SH-SY5Y (cell line): ENCODE results near the gene SSH3.

ENCODE experiments used
- GATA2 ChIP-seq: IDR thresholded peaks from 2 replicates; pipeline ENCODE4 v1.6.1; 2011; ENCODE audit warnings: mild to moderate bottlenecking, low read depth, low read length
- GATA3 ChIP-seq: IDR thresholded peaks from 2 replicates; pipeline ENCODE4 v1.6.1; 2011; ENCODE audit warnings: low read depth, mild to moderate bottlenecking, low read length, moderate library complexity

SSH3 gene

GRCh38 chr11:67280788-67281551 is 22.4 kb upstream of the SSH3 start:
- TF ChIP-seq GATA2, result no peak
- TF ChIP-seq GATA3, result no peak

- TF ChIP-seq GATA3 (no peak), GATA2 (no peak)
Measured at GRCh38 chr11:67281552-67282150, 21.7 kb upstream of the SSH3 start.

DNA sequence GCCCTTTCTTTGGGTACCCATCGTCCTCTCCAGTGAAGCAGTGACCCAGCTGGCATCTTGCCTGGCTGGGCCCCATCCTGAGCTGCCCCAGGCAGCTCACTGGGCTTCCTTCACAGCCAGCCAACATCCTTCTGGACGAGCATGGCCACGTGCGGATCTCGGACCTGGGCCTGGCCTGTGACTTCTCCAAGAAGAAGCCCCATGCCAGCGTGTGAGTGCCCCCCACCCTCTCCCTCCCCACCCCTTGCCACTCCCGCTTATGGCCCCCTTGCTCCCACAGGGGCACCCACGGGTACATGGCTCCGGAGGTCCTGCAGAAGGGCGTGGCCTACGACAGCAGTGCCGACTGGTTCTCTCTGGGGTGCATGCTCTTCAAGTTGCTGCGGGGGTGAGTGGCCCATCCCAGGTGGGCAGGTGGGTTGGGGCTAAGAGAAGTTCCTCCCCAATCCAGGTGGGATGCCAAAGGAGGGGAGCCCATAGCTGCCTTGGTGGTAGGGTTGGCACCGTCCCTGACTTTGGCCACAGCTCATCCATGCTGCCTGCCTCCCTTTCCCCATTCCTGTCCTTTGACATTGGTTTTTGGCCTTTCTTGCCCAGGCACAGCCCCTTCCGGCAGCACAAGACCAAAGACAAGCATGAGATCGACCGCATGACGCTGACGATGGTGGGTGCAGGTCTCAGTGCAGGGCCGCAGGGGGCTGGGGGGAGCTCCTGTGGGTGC is 21.0 kb upstream of the SSH3 start:
- TF ChIP-seq GATA3 (no peak), GATA2 (no peak)

- no peak for TF ChIP-seq GATA3
- no peak for TF ChIP-seq GATA2
Measured at GRCh38 chr11:67282876-67283371, 20.4 kb upstream of the SSH3 start.

GRCh38 chr11:67283481-67283963 is 19.8 kb upstream of the SSH3 start:
- TF ChIP-seq GATA2, result no peak
- TF ChIP-seq GATA3, result no peak

GRCh38 chr11:67284811-67285540 is 18.4 kb upstream of the SSH3 start:
- TF ChIP-seq GATA3, result no peak
- TF ChIP-seq GATA2, result no peak

GRCh38 chr11:67285541-67286498 is 17.5 kb upstream of the SSH3 start:
- TF ChIP-seq GATA3 (no peak), GATA2 (no peak)

DNA sequence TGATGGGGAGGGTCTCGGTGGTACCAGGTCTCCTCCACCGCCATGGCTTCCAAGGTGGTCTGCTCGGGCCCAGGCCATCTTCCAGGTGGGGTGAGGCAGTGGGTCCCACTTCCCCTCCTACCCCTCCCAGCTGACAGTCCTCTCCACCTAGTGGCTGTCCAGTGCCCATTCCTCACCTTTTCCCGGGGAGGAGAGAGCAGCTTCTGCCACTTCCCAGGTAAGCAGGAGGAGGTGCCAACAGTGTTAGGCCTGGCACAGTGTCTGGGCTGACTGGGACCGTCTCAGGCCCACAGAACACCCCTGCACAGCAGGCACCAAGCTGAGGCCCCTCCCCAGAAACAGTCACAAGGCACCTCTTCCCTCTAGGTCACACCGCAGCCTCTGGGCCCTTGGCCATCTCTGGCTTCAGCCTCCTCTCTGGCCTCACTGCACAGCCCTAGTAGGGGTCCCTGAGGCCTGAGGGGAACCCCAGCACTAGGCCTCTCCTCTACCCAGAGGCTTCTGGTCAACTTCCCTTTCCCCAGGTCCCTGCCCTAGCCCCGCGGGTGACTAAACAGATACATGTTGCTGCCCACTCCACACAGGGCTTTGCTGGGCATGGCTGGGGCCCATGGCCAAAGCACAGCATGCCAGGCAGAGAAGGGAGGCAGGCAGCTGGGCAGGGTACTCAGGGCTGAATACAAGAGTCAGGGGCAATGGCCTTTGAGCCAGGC is 16.6 kb upstream of the SSH3 start:
- TF ChIP-seq GATA2 (no peak), GATA3 (no peak)

DNA sequence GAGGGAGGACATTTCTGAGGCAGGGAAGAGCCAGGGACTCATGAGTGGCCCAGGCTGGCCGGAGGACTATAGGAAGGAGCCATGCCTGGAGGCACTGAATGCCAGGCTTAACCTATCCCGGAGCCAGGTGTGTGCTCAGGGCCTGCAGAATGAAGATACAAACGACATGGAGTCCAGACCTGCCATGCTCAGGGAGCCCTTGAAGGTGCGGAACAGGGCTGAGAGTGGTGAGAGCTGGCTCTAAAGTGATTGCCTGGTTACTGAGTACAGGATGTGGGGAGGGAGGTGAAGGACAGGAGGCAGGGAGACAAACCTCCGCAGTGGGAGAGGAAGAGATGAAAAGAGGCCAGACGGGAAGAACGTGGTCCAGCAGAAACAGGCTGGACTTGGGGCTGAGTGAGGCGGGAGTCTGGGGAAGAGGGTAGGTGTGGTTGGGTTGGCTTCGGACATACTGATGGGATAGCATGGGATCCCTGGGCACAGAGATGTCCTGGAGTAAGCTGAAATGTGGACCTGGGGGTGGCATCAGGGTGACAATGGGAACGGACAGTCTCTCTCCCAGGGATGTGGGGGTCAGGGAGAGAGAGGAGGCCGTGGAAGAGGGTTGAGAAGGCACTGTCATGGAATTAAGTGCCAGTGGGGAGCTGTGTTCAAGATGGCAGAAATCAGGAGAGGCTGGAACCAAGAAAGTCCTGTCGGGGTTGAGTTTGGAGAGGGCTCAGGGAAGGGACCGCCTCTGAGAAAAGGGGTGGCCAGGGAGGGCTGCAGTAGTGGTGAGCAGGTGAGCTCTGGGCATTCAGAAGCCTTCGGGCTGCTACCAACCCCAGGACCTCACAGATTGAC is 15.8 kb upstream of the SSH3 start:
- no peak for TF ChIP-seq GATA2
- TF ChIP-seq GATA3, result no peak

DNA sequence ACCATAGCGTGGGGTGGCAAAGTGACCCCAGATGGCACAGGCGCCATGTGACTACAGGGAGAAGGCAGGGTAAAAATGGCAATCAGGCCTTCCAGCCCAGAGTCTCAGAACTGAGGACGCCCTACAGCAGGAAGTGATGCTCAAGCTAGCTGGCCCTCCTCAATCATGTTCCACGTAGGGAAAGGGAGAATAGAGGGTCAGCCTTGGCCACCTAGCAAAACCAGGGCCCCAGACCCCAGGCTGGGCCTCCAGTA is 15.2 kb upstream of the SSH3 start:
- no peak for TF ChIP-seq GATA3
- no peak for TF ChIP-seq GATA2

DNA sequence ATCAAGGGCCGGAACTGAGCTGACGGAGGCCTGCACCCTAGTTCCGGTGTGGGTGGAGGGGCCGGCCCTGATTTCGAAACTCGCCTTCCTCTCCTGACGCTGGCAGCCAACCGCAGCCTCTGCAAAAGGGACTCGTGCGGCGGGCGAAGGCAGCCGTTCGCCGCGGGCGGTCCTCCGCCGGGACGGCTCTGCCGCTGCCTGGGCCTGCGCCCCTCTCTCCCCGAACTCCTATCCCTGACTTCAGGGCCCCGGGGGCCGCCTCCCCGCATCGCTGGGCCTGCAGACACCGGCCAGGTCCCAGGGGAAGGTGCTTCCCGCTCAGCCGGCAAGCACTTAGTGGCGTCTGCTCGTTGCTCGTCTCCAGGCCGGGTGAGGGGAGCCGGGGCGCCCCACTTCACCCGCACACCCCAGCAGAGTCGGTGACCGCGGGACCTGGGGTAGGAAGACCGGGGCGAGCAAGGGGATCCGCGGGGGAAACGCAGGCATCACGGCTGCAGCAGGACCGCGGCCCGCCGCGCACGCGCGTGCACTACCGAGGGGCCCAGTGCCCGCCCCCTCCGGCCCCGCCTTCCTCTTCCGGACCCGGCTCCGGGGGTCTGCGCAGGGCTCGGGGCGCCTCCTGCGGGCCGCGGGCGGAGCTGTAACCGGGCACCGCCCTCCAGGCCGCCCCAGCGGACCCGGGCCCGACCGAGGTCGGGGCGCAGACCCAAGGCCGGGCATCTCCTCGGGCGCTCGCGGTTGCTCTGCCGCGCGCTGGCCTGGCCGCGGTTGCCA is 14.7 kb upstream of the SSH3 start:
- no peak for TF ChIP-seq GATA3
- TF ChIP-seq GATA2, result no peak

DNA sequence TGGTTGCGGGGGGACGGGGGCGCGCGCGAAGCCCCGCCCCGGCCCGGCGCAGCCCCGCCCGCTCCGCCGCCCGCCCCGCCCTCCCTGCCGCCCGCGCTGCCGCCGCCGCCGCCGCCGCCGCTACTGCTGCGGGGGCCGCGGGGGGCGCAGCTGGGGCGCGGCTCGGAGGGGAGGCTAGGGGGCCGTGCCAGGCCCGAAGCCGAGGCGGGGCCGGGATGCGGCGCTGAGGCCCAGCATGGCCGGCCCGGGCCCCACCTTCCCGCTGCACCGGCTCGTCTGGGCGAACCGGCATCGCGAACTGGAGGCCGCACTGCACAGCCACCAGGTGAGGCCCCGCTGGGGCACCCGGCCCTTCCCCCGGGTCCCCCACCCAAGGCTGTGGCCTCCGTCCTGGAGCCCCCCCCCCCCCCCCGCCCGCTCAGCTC is 14.1 kb upstream of the SSH3 start, which contains the start of gene ANKRD13D:
Gene ANKRD13D, plus strand, starts transcription at position 78 of the 425 bp plus-strand sequence. Its CDS starts 158 bp downstream, at position 236.
- TF ChIP-seq GATA3 (no peak), GATA2 (no peak)
